H9 (cell line): Measurements from ENCODE around the gene FTH1. TPM values are rescaled to one million over a fixed set of nuclear protein-coding genes. Genes with fewer than 3 reads are reported as not detected.

Experiments
- DNase-seq: peaks from one replicate; pipeline ENCODE4 v3.0.0-alpha.2; 2017
- H2AFZ ChIP-seq: one replicate; pipeline ENCODE4 v1.6.1; 2013; ENCODE audit warnings: mild to moderate bottlenecking, low read length, control low read depth, moderate library complexity
- H2AK5ac ChIP-seq: 2 replicates; pipeline ENCODE4 v1.6.1; 2013; ENCODE audit warnings: low read length, control low read depth, mixed read lengths; ENCODE audit not compliant: insufficient read length
- H2BK120ac ChIP-seq: one replicate; pipeline ENCODE4 v1.6.1; 2013; ENCODE audit warnings: low read depth, mild to moderate bottlenecking, low read length, control low read depth, inconsistent platforms; ENCODE audit not compliant: poor library complexity, severe bottlenecking
- H2BK12ac ChIP-seq: 2 replicates; pipeline ENCODE4 v1.6.1; 2013; ENCODE audit warnings: low read length, control low read depth, mixed read lengths, low read depth; ENCODE audit not compliant: insufficient read length
- H2BK15ac ChIP-seq: 2 replicates; pipeline ENCODE4 v1.6.1; 2013; ENCODE audit warnings: low read depth, low read length, control low read depth
- H2BK20ac ChIP-seq: one replicate; pipeline ENCODE4 v1.6.1; 2013; ENCODE audit warnings: low read depth, mild to moderate bottlenecking, low read length, control low read depth, inconsistent platforms; ENCODE audit not compliant: poor library complexity, severe bottlenecking
- H2BK5ac ChIP-seq: 2 replicates; pipeline ENCODE4 v1.6.1; 2013; ENCODE audit warnings: low read length, control low read depth, mixed read lengths; ENCODE audit not compliant: insufficient read length
- H3K14ac ChIP-seq: 2 replicates; pipeline ENCODE4 v1.6.1; 2013; ENCODE audit warnings: low read length, control low read depth; ENCODE audit not compliant: insufficient read depth
- H3K18ac ChIP-seq: 2 replicates; pipeline ENCODE4 v1.6.1; 2013; ENCODE audit warnings: low read depth, mild to moderate bottlenecking, mixed read lengths, low read length, control low read depth; ENCODE audit not compliant: insufficient read length
- H3K23ac ChIP-seq: 2 replicates; pipeline ENCODE4 v1.6.1; 2013; ENCODE audit warnings: low read length, control low read depth, mixed read lengths, low read depth; ENCODE audit not compliant: insufficient read length
- H3K23me2 ChIP-seq: 2 replicates; pipeline ENCODE4 v1.6.1; 2013; ENCODE audit warnings: low read depth, mild to moderate bottlenecking, mixed read lengths, low read length, control low read depth; ENCODE audit not compliant: insufficient read length, poor library complexity, severe bottlenecking
- H3K27ac ChIP-seq: 2 replicates; pipeline ENCODE4 v1.5.1; 2013; ENCODE audit warnings: low read length, control low read depth, mixed read lengths, low read depth; ENCODE audit not compliant: insufficient read length
- H3K27me3 ChIP-seq: 2 replicates; pipeline ENCODE4 v1.6.1; 2013; ENCODE audit warnings: low read length, control low read depth, inconsistent platforms; ENCODE audit not compliant: insufficient read depth
- H3K4ac ChIP-seq: 2 replicates; pipeline ENCODE4 v1.6.1; 2013; ENCODE audit warnings: low read depth, mild to moderate bottlenecking, control low read depth, inconsistent platforms, low read length, moderate library complexity
- H3K4me1 ChIP-seq: 2 replicates; pipeline ENCODE4 v1.6.1; 2013; ENCODE audit warnings: low read length, control low read depth, inconsistent platforms; ENCODE audit not compliant: insufficient read depth
- H3K4me2 ChIP-seq: 2 replicates; pipeline ENCODE4 v1.6.1; 2013; ENCODE audit warnings: low read length, control low read depth, mixed read lengths; ENCODE audit not compliant: insufficient read length, insufficient read depth
- H3K56ac ChIP-seq: 2 replicates; pipeline ENCODE4 v1.6.1; 2013; ENCODE audit warnings: low read depth, mild to moderate bottlenecking, mixed read lengths, low read length, control low read depth; ENCODE audit not compliant: insufficient read length
- H3K79me1 ChIP-seq: 2 replicates; pipeline ENCODE4 v1.6.1; 2013; ENCODE audit warnings: low read depth, mild to moderate bottlenecking, moderate library complexity, low read length, control low read depth, inconsistent platforms; ENCODE audit not compliant: insufficient read depth, poor library complexity, severe bottlenecking
- H3K79me2 ChIP-seq: 2 replicates; pipeline ENCODE4 v1.6.1; 2013; ENCODE audit warnings: low read length, control low read depth, inconsistent platforms; ENCODE audit not compliant: insufficient read depth
- H3K9ac ChIP-seq: 2 replicates; pipeline ENCODE4 v1.6.1; 2013; ENCODE audit warnings: low read length, control low read depth, mixed read lengths; ENCODE audit not compliant: insufficient read length; ENCODE audit errors: extremely low read depth
- H3K9me3 ChIP-seq: one replicate; pipeline ENCODE4 v1.6.1; 2013; ENCODE audit warnings: low read depth, low read length, inconsistent platforms; ENCODE audit not compliant: control insufficient read depth
- H3T11ph ChIP-seq: one replicate; pipeline ENCODE4 v1.6.1; 2013; ENCODE audit warnings: mild to moderate bottlenecking, low read length, control low read depth, inconsistent platforms
- H4K20me1 ChIP-seq: one replicate; pipeline ENCODE4 v1.6.1; 2013; ENCODE audit not compliant: control insufficient read depth, insufficient read length, insufficient read depth
- H4K5ac ChIP-seq: 2 replicates; pipeline ENCODE4 v1.6.1; 2013; ENCODE audit warnings: low read depth, mild to moderate bottlenecking, mixed read lengths, low read length, control low read depth; ENCODE audit not compliant: insufficient read length
- H4K8ac ChIP-seq: replicated peaks from 2 replicates; pipeline ENCODE4 v1.6.1; 2013; ENCODE audit warnings: low read length, control low read depth, mixed read lengths, low read depth; ENCODE audit not compliant: insufficient read length
- H4K91ac ChIP-seq: 2 replicates; pipeline ENCODE4 v1.6.1; 2013; ENCODE audit warnings: low read depth, mild to moderate bottlenecking, moderate library complexity, mixed read lengths, low read length, control low read depth; ENCODE audit not compliant: insufficient read length
- H3K27ac Mint-ChIP-seq, 3 experiments: 2 replicates in 2 of 3; 3 replicates in 1 of 3; pipeline ENCODE4 v1.8.0; 2020 to 2021; ENCODE audit warnings: mixed read lengths in 3 of 3, mild to moderate bottlenecking in 1 of 3, moderate library complexity in 1 of 3
- H3K27me3 Mint-ChIP-seq: 2 replicates; pipeline ENCODE4 v1.8.0; 2021; ENCODE audit warnings: low read depth, mild to moderate bottlenecking, moderate library complexity, mixed read lengths
- H3K36me3 Mint-ChIP-seq, 3 experiments: 2 replicates in 2 of 3; 3 replicates in 1 of 3; pipeline ENCODE4 v1.8.0; 2020 to 2021; ENCODE audit warnings: low read depth in 3 of 3, mixed read lengths in 3 of 3; ENCODE audit not compliant: insufficient read depth in 1 of 3
- H3K4me1 Mint-ChIP-seq, 2 experiments: 2 replicates each; pipeline ENCODE4 v1.8.0; 2020; ENCODE audit warnings: mixed read lengths in 2 of 2
- H3K4me3 Mint-ChIP-seq, 2 experiments: 2 replicates in 1 of 2; 3 replicates in 1 of 2; pipeline ENCODE4 v1.8.0; 2020 to 2021; ENCODE audit warnings: mild to moderate bottlenecking in 2 of 2, mixed read lengths in 2 of 2, moderate library complexity in 1 of 2
- H3K9me3 Mint-ChIP-seq, 2 experiments: 2 replicates in 1 of 2; 3 replicates in 1 of 2; pipeline ENCODE4 v1.8.0; 2020; ENCODE audit warnings: mild to moderate bottlenecking in 2 of 2, mixed read lengths in 2 of 2, moderate library complexity in 1 of 2
- CTCF ChIP-seq: fragments of 200-600 bp; sonication (generic); conservative IDR thresholded peaks from 3 replicates; pipeline ENCODE4 v1.8.0; 2021; ENCODE audit warnings: antibody characterized with exemption, mild to moderate bottlenecking
- WGBS: extraction: QIAGEN DNeasy Blood & Tissue Kit; methylation state at CpG from one replicate; pipeline ENCODE4 v1.1.7; 2013; ENCODE audit warnings: missing lambda C conversion rate, low lambda C conversion rate, mixed read lengths; ENCODE audit not compliant: insufficient read length; ENCODE audit errors: extremely low coverage; 5-methylcytosine and 5-hydroxymethylcytosine counted together
- total RNA-seq: library from RNA; stranded (reverse); gene quantifications from 2 replicates; pipeline ENCODE4 v1.2.1, GENCODE V29; 2021

FTH1 gene
- total RNA-seq, 1 experiment from 2014 or later: 1,505 TPM

- Histone ChIP-seq H2BK20ac (no peak overlapping the region), H3T11ph (no peak overlapping the region), H3K79me2 (no peaks in the 10 kb centered on the region), H3K23ac (no peak overlapping the region), H2BK12ac (no peak overlapping the region), H2BK15ac (no peak overlapping the region), H2AK5ac (no peak overlapping the region), H4K91ac (no peak overlapping the region), H3K56ac (no peak overlapping the region), H3K14ac (no peak overlapping the region), H3K4me2 (no peak overlapping the region), H3K23me2 (no peaks in the 10 kb centered on the region), H3K18ac (no peak overlapping the region), H4K5ac (no peak overlapping the region), H3K27ac (no peak overlapping the region), H2BK5ac (no peak overlapping the region), H3K9me3 (no peaks in the 10 kb centered on the region), H4K20me1 (no peaks in the 10 kb centered on the region), H3K79me1 (no peaks in the 10 kb centered on the region), H3K9ac (no peak overlapping the region), H4K8ac (no peak overlapping the region), H2BK120ac (no peak overlapping the region), H3K27me3 (no peaks in the 10 kb centered on the region), H2AFZ (no peak overlapping the region), H3K4me1 (peaks cover 7% of the 10 kb centered on the region; the same call in 1 of the 2 replicates), H3K4ac (no peak overlapping the region)
- H3K4me1 Mint-ChIP-seq: peaks cover 28 to 42% of the 10 kb centered on the region in 2 experiments
- H3K4me3 Mint-ChIP-seq: no peak overlapping the region
- no peaks in the 10 kb centered on the region for H3K36me3 Mint-ChIP-seq
- no peak for DNase-seq
- no peak for TF ChIP-seq CTCF
- peak overlapping the region in 1 of 3 experiments; percentile 49; a peak in 1 of 7 replicates for H3K27ac Mint-ChIP-seq
- H3K9me3 Mint-ChIP-seq: no peaks in the 10 kb centered on the region; a peak in 2 of 5 replicates
- no CpG with 5 or more reads among the region's 2 CpGs for WGBS
- peaks cover 1% of the 10 kb centered on the region for H3K27me3 Mint-ChIP-seq
Observed at GRCh38 chr11:61925736-61926135, 41.7 kb downstream of the FTH1 start.
